Lower leg skin (tissue), 4 donors: ENCODE data around the gene OR4M1. TPM values are rescaled to one million over a fixed set of nuclear protein-coding genes. Genes with fewer than 3 reads are reported as not detected.
"Not testable (repeated sequence)": the region's sequence is repeated elsewhere in the genome, so short reads cannot be mapped to it uniquely, and the experiment has no call there.

Experiments used
- DNase-seq, 2 donors: peaks; one replicate each; pipeline ENCODE4 v3.0.0-alpha.2; 2019; ENCODE audit warnings: low spot score in 2 of 2
- H3K4me3 ChIP-seq: fragments of 200-600 bp; sonication (generic); 2 replicates; pipeline ENCODE4 v1.5.1; 2017; ENCODE audit warnings: mild to moderate bottlenecking, low read depth; ENCODE audit not compliant: poor library complexity, severe bottlenecking
- POLR2A ChIP-seq, 2 donors: fragments of 450-650 bp; IDR thresholded peaks; one replicate each; pipeline ENCODE4 v1.6.1; 2016 to 2017; ENCODE audit warnings: antibody characterized with exemption in 2 of 2, mild to moderate bottlenecking in 1 of 2, moderate library complexity in 1 of 2
- WGBS, 2 donors: methylation state at CpG; one replicate each; pipeline ENCODE4 v1.1.5; 2018; 5-methylcytosine and 5-hydroxymethylcytosine counted together
- intact Hi-C: fragments of 100-400 bp; cut with DNase I; formaldehyde crosslinking; loops from one replicate; pipeline ENCODE4 v1.15.0; 2023; ENCODE audit warnings: low total_unique reads
- total RNA-seq, 4 donors: library from RNA; depleted of rRNA; stranded (reverse); fragments of >200 nt; gene quantifications; one replicate each; pipeline ENCODE4 v1.1.0, GENCODE V29; 2016
- TF ChIP-seq, protein P1 (sequence below), 3 donors: fragments of 450-650 bp; IDR thresholded peaks; one replicate each; pipeline ENCODE4 v1.5.1; 2016; ENCODE audit warnings: antibody characterized with exemption in 3 of 3, mild to moderate bottlenecking in 3 of 3, moderate library complexity in 2 of 3

OR4M1 gene
- not detected for total RNA-seq

DNA sequence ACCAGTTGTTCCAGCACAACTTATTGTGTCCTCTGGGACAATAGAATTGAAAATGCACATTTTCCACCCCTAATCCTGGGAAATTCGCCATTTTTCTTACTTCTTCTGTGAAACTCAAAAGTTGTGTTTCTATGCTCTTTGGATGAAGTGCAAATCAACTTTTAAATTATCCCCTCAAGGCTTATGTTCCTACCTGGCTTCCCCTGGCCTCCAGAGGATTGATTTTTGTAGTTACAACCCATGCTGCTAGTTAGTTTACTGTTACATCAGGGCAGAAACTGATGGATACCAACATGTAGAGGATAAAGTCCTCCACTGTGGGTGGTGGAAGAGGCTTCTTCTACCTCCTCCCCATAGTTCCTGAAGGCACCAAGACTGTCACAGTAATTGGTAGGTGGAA lies at the start of gene OR4M1:
TSS of gene OR4M1 (plus strand) at position 301 of the 400 bp plus-strand sequence. CDS start 6,819 bp downstream, outside the sequence.
- 13 to 14% methylated on average over 1 of the region's 1 CpG for WGBS, 2 donors
- intact Hi-C loops, DNase-seq, H3K4me3 ChIP-seq: not testable (repeated sequence)

DNA sequence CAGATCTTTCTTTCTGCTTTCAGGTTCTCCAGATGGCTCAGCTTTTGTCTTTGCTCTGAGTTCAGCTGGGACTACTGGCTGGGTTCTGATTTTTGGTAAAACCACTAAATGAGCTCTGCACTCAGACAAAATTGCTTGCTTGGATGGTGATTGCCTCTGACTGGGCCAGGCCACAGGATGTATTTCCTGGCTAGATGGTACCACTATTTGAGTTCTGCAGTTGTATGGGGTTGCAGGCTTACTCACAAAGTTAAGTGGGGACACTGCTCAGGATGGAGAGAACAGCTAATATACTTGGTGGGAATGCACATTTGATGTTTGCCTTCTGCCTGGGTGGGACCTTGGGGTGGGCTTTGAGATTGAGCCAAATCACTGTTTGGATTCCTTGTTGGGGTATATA lies 43.9 kb upstream of the OR4M1 start:
- TF ChIP-seq, protein P1, sequence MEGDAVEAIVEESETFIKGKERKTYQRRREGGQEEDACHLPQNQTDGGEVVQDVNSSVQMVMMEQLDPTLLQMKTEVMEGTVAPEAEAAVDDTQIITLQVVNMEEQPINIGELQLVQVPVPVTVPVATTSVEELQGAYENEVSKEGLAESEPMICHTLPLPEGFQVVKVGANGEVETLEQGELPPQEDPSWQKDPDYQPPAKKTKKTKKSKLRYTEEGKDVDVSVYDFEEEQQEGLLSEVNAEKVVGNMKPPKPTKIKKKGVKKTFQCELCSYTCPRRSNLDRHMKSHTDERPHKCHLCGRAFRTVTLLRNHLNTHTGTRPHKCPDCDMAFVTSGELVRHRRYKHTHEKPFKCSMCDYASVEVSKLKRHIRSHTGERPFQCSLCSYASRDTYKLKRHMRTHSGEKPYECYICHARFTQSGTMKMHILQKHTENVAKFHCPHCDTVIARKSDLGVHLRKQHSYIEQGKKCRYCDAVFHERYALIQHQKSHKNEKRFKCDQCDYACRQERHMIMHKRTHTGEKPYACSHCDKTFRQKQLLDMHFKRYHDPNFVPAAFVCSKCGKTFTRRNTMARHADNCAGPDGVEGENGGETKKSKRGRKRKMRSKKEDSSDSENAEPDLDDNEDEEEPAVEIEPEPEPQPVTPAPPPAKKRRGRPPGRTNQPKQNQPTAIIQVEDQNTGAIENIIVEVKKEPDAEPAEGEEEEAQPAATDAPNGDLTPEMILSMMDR (IDR thresholded peaks at IDR 0.05) = no peak
- no peak for TF ChIP-seq POLR2A (IDR thresholded peaks at IDR 0.05)
- no peak for DNase-seq
- intact Hi-C loops = no loop called here
- H3K4me3 ChIP-seq = no peak overlapping the region

DNA sequence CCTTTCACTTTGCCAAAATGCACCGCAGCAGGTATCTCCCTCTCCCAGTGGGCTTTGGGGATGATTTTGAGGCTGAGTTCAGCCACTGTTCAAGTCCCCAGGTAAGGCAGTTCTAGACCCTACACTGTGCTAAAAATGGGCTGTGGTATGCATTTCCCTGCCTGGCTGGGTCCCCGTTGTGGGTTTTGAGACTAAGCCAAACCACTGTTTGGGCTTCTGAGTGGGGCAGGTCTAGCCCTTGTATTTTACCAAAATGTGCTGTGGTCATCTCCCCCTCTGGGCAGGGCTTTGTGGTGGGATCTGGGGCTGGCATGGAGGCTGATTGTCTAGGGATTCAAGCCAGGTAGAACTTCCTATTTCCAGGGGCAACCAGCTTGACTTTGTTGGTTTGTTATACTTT lies 43.5 kb upstream of the OR4M1 start:
- no peak overlapping the region for H3K4me3 ChIP-seq
- intact Hi-C loops = no loop called here
- no peak for TF ChIP-seq POLR2A (IDR thresholded peaks at IDR 0.05)
- TF ChIP-seq, protein P1 (IDR thresholded peaks at IDR 0.05) = no peak
- DNase-seq = no peak
- WGBS, 2 donors = 63 to 65% methylated on average over 2 of the region's 2 CpGs

- WGBS, 2 donors = 70 to 76% methylated on average over 3 of the region's 3 CpGs
- H3K4me3 ChIP-seq, intact Hi-C loops, DNase-seq: not testable (repeated sequence)
Observed at GRCh38 chr14:19733893-19734292, 39.4 kb upstream of the OR4M1 start.

- WGBS, 2 donors = 83 to 87% methylated on average over 1 of the region's 1 CpG
- TF ChIP-seq, protein P1 (IDR thresholded peaks at IDR 0.05) = no peak
- no peak for TF ChIP-seq POLR2A (IDR thresholded peaks at IDR 0.05)
- H3K4me3 ChIP-seq = no peak within 1 kb of the TSS
- DNase-seq = no peak
- intact Hi-C loops = no loop called here
Observed at GRCh38 chr14:19743256-19743655, 30.0 kb upstream of the OR4M1 start, which contains the start of gene OR4Q3. Gene OR4Q3 (plus strand): TSS chr14:19743571.

GRCh38 chr14:19752316-19752715 lies 21.0 kb upstream of the OR4M1 start:
- intact Hi-C loops, H3K4me3 ChIP-seq, DNase-seq: not testable (repeated sequence)

DNA sequence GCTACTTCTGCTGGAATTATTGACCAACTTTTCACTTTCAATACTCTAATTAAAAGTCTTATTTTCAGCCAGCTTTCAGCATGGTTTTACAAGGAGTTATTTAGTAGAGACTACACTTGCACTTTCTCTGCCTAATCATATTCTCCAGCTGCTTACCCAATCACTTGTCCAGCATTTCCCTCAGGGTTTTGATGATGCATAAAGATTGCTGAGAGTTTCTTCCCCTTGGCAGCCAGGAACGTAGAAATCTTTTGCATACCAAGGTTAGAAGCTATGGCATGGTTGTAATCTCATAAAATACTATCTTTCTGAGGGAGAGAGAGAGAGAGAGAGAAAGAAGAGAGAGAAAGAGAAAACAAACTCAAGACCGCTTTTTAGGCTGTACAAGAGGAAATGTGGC lies 19.1 kb upstream of the OR4M1 start:
- WGBS, 2 donors = 30 to 42% methylated on average over 2 of the region's 2 CpGs
- intact Hi-C loops = no loop called here
- TF ChIP-seq POLR2A (IDR thresholded peaks at IDR 0.05) = no peak
- TF ChIP-seq, protein P1 (IDR thresholded peaks at IDR 0.05) = no peak

DNA sequence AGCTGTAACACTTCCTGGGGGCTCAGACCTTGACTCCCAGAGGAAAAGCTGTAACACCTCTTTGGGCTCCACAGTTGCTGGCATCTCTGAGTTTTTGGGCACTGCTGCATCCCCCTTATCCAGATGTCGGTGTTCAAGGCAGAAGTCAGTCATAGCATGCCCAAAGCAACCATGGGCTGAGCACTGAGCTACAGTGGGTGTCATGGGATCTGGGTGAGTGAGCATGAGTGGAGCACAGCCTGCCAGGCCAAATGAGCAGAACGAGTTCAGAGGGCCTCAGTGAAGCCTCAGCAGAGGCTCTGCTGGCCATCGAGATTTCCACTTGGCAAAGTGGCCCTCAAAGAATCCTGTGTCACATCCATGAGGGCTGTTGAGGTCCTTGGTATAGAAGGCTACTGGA lies 1.8 kb upstream of the OR4M1 start:
- WGBS, 2 donors = 53 to 61% methylated on average over 3 of the region's 3 CpGs
- intact Hi-C loops, DNase-seq, H3K4me3 ChIP-seq: not testable (repeated sequence)

More for the DNA sequence above, 19.1 kb upstream of the OR4M1 start:
- H3K4me3 ChIP-seq = no peak overlapping the region
- no peak for DNase-seq
